ENCODE measurements around the gene FRS2. TPM values are rescaled to one million over a fixed set of nuclear protein-coding genes. Genes with fewer than 3 reads are reported as not detected.

Gene FRS2
- total RNA-seq, 4 donors from 2014 or later, result 16.7 to 48.6 (median 25.3) TPM

DNA sequence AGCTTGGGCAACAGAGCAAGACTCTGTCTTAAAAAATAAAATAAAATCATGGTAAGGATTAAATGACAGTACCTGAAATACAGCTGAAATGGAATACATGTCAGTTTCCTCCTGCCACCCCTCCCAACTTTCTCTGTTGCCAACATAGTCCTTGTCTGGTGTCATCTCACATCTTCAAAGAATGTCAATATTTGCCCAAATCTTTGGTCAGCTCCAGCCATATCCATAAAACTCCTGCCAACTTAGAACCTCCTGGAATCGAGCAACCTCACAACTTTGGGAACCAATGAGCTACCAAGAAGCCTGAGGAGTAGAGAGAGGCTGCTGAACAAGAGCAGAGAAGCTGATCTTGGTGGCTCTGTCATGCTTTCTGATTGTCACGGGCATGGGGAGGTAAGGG, 151.4 kb downstream of the FRS2 start:
- H3K4me3 ChIP-seq, result no peak overlapping the region
- H3K27ac ChIP-seq, result no peak overlapping the region
- peaks cover 4% of the 10 kb centered on the region for H3K27me3 ChIP-seq
- TF ChIP-seq, protein P1, sequence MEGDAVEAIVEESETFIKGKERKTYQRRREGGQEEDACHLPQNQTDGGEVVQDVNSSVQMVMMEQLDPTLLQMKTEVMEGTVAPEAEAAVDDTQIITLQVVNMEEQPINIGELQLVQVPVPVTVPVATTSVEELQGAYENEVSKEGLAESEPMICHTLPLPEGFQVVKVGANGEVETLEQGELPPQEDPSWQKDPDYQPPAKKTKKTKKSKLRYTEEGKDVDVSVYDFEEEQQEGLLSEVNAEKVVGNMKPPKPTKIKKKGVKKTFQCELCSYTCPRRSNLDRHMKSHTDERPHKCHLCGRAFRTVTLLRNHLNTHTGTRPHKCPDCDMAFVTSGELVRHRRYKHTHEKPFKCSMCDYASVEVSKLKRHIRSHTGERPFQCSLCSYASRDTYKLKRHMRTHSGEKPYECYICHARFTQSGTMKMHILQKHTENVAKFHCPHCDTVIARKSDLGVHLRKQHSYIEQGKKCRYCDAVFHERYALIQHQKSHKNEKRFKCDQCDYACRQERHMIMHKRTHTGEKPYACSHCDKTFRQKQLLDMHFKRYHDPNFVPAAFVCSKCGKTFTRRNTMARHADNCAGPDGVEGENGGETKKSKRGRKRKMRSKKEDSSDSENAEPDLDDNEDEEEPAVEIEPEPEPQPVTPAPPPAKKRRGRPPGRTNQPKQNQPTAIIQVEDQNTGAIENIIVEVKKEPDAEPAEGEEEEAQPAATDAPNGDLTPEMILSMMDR (IDR thresholded peaks at IDR 0.05), result no peak
- TF ChIP-seq POLR2AphosphoS5 (IDR thresholded peaks at IDR 0.05) (no peak), EP300 (IDR thresholded peaks at IDR 0.05; ENCODE audit: low read depth) (no peak), POLR2A (IDR thresholded peaks at IDR 0.05) (no peak)
- no peak for DNase-seq
- in situ Hi-C loops (cut with MboI; ENCODE audit: low pct_ligation_motif_present in 1 of 4, low pct_unique_long_range_greater_than_20kb in 1 of 4, low sequenced_read_pairs in 3 of 4) (no loop called here), intact Hi-C loops (cut with DNase I; ENCODE audit: low total_unique reads) (no loop called here)
- H3K36me3 ChIP-seq, result no peaks in the 10 kb centered on the region
- H3K9me3 ChIP-seq, result no peaks in the 10 kb centered on the region
- H3K4me1 ChIP-seq, result no peaks in the 10 kb centered on the region
- 20 to 64% methylated on average over 1 to 2 of the region's 2 CpGs for WGBS, 2 donors (ENCODE audit: low coverage in 1 of 2)

DNA sequence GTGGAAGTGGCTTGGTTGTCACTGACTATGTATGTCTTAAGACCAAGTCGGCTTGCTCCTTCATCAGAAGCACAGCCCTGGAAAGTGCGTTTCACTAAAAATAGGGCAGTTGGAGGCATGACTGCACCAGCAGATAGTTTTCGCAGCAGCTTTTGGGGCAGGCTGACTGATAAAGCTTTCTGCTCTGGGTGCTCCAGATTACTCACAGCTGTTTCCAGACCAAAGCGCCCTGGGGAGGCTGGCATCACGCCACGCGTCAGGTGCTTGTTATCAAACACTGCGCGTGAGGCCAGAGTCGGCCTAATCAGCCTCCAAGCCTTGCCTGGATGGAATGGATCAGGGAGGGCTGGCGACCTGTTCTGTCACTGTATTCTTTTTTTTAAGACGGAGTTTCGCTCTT, 153.8 kb downstream of the FRS2 start:
- H3K9me3 ChIP-seq, result no peaks in the 10 kb centered on the region
- no peaks in the 10 kb centered on the region for H3K4me1 ChIP-seq
- intact Hi-C loops (cut with DNase I; ENCODE audit: low total_unique reads) (no loop called here), in situ Hi-C loops (cut with MboI; ENCODE audit: low pct_ligation_motif_present in 1 of 4, low pct_unique_long_range_greater_than_20kb in 1 of 4, low sequenced_read_pairs in 3 of 4) (no loop called here)
- no peak for DNase-seq
- 92% methylated on average over 13 of the region's 13 CpGs; no CpG with 5 or more reads in 1 of the 2 donors for WGBS, 2 donors (ENCODE audit: low coverage in 1 of 2)
- H3K27me3 ChIP-seq, result no peaks in the 10 kb centered on the region
- H3K36me3 ChIP-seq, result no peaks in the 10 kb centered on the region
- H3K27ac ChIP-seq, result no peak overlapping the region
- TF ChIP-seq, protein P1 (IDR thresholded peaks at IDR 0.05), result no peak
- TF ChIP-seq POLR2A (IDR thresholded peaks at IDR 0.05) (no peak), POLR2AphosphoS5 (IDR thresholded peaks at IDR 0.05) (no peak), EP300 (IDR thresholded peaks at IDR 0.05; ENCODE audit: low read depth) (no peak)
- H3K4me3 ChIP-seq, result no peak overlapping the region

DNA sequence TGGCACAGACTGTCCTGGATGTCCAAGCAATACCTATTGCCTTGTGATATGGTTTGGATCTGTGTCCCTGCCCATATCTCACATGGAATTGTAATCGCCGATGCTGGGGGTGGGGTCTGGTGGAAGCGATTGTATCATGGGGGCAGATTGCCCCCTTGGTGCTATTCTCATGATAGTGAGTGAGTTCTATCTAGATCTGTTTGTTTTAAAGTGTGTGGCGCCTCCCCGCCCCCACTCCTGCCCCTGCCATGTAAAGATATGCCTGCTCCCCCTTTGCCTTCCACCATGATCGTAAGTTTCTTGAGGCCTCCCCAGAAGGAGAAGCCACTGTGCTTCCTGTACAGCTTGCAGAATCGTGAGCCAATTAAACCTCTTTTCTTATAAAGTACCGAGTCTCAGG, 157.3 kb downstream of the FRS2 start:
- intact Hi-C loops (cut with DNase I; ENCODE audit: low total_unique reads), result no loop called here

More for the DNA sequence above, 157.3 kb downstream of the FRS2 start:
- Histone ChIP-seq H3K27ac (no peak overlapping the region), H3K4me3 (no peak overlapping the region), H3K4me1 (no peaks in the 10 kb centered on the region), H3K36me3 (no peaks in the 10 kb centered on the region), H3K9me3 (no peaks in the 10 kb centered on the region), H3K27me3 (no peaks in the 10 kb centered on the region)
- WGBS, 2 donors (ENCODE audit: low coverage in 1 of 2), result 69 to 87% methylated on average over 5 to 8 of the region's 8 CpGs
- DNase-seq, result no peak
- TF ChIP-seq POLR2AphosphoS5 (IDR thresholded peaks at IDR 0.05) (no peak), POLR2A (IDR thresholded peaks at IDR 0.05) (no peak), EP300 (IDR thresholded peaks at IDR 0.05; ENCODE audit: low read depth) (no peak)
- TF ChIP-seq, protein P1 (IDR thresholded peaks at IDR 0.05), result no peak
- in situ Hi-C loops (cut with MboI; ENCODE audit: low pct_ligation_motif_present in 1 of 4, low pct_unique_long_range_greater_than_20kb in 1 of 4, low sequenced_read_pairs in 3 of 4), result no loop called here

Small RNA genes lying within 50 kb of the gene (small RNA-seq; reads per million reads assigned to genes)
- 3.7 to 11.9 (median 10.1) reads per million in 4 donors for gene MIR3913-1

Other genes with a start within 250 kb of the FRS2 start
- 10 to 100 TPM; 26.1 to 46.0 (median 33.8) TPM for gene CPSF6, start 230.8 kb upstream of the FRS2 start, total RNA-seq
- gene LYZ, start 122.0 kb upstream of the FRS2 start, total RNA-seq, result 10 to 100 TPM in 3 of 4 donors, 1 to 10 TPM in 1; 2.0 to 43.0 (median 25.3) TPM
- gene YEATS4, start 110.6 kb upstream of the FRS2 start, total RNA-seq, result 10 to 100 TPM in 2 of 4 donors, 1 to 10 TPM in 2; 4.4 to 32.2 (median 7.9) TPM
- 10 to 100 TPM; 25.4 to 92.7 (median 46.9) TPM for gene CCT2, start 115.1 kb downstream of the FRS2 start, total RNA-seq
- not detected for gene LRRC10, start 140.5 kb downstream of the FRS2 start, total RNA-seq
- gene BEST3, start 228.9 kb downstream of the FRS2 start, total RNA-seq, result not detected